ENCODE results near the gene EWSR1.

EWSR1 gene

DNA sequence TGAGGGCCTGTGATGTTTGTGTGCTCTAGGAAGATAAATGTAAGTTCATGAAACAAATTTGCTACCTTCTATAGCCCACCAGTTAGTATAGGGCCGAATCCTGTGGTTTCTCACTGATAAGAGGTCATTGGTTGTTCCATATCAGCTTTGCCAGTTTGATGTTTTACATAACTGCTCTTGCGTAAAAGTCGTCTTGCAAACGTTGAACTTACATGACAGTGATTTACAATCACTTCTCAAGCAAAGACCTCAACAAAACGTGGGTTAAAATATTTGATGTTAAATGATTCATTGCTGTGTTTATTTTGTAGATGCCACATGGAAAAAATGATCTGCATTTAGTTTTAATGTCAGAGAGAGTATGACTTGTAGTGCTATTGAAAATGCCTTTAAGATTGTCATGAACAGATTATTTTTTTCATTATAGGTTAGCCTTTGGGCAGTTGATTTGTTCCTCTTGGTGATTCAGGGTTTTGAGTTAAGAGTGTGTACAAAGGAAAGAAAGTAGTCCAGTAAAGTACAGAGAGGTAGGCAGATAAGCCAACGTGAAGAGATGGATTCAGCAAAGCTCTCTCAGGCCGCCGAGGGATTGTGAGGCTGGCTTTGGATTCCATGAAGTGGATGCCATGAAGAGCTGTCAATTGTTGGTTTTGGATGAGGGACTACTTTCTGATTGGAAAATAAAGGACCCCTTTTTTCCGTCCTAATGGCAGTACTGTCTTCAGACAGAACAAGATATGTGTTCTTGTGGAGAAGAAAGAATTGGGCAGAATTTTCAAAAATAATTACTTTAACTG lies 2.6 kb downstream of the EWSR1 start:
- DNase-seq = no peak

- no peak for DNase-seq
Measured at GRCh38 chr22:29272624-29273023, 4.6 kb downstream of the EWSR1 start.

- DNase-seq = no peak
Measured at GRCh38 chr22:29275167-29275566, 7.1 kb downstream of the EWSR1 start.

- DNase-seq = no peak
Measured at GRCh38 chr22:29275819-29276565, 7.9 kb downstream of the EWSR1 start.

- no peak for DNase-seq
Measured at GRCh38 chr22:29277927-29278326, 9.9 kb downstream of the EWSR1 start.

GRCh38 chr22:29284196-29284595 lies 16.1 kb downstream of the EWSR1 start:
- DNase-seq = no peak

- DNase-seq = no peak
Measured at GRCh38 chr22:29288837-29289236, 20.8 kb downstream of the EWSR1 start.

- DNase-seq = no peak
Measured at GRCh38 chr22:29290061-29290460, 22.0 kb downstream of the EWSR1 start.

DNA sequence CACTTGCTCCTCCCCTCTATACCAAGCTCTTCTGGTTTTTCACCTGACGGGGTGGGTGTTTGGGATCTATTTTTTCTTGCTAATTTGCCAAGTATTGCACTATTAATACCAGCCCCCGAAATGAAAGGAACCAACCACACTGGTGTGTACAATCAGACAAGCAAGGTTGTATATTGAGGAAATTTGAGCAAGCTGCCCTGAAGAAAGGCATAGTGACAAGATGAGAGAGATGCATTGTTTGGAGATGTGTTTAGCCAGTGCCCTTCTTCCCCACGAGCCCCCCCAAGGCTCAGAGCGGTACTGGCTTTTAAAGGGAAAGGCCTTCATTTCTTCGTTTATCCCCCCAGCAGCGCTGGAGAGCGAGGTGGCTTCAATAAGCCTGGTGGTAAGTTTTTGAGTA lies 23.1 kb downstream of the EWSR1 start:
- no peak for DNase-seq

- no peak for DNase-seq
Measured at GRCh38 chr22:29292379-29292778, 24.3 kb downstream of the EWSR1 start.

DNA sequence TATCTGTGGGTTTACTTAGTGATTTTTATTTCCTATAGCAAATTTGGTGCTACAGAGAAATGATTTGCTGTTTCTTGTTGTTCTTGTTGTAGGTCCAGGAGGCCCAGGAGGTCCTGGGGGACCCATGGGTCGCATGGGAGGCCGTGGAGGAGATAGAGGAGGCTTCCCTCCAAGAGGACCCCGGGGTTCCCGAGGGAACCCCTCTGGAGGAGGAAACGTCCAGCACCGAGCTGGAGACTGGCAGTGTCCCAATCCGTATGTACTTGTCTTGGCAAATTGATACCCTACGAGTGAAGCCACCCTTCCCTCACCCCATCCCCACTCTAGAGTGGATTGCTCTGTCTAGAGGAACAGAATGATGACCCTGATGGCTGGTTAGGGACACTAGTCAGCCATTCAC lies 30.6 kb downstream of the EWSR1 start:
- no peak for DNase-seq

DNA sequence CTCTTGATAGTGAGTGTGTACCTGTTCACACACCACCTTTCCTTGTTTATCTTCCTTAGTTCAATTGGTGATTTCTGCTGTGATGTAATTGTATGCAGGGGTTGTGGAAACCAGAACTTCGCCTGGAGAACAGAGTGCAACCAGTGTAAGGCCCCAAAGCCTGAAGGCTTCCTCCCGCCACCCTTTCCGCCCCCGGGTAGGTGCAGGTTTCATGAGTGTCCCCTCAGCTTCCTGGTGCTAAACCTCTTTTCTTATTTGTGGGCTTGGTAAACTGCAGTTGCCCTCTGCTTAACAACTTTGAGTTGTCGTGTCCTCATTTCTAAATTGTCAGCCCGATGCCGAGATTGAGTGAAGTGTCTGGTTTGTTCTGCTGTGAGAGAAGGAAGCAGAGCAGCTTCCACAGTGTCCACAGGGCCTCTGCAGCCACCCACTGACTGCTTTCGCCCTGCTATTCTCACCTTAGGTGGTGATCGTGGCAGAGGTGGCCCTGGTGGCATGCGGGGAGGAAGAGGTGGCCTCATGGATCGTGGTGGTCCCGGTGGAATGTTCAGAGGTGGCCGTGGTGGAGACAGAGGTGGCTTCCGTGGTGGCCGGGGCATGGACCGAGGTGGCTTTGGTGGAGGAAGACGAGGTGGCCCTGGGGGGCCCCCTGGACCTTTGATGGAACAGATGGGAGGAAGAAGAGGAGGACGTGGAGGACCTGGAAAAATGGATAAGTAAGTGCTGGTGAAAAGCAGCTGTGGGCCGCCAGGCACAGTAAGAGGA lies 31.2 kb downstream of the EWSR1 start:
- no peak for DNase-seq

DNA sequence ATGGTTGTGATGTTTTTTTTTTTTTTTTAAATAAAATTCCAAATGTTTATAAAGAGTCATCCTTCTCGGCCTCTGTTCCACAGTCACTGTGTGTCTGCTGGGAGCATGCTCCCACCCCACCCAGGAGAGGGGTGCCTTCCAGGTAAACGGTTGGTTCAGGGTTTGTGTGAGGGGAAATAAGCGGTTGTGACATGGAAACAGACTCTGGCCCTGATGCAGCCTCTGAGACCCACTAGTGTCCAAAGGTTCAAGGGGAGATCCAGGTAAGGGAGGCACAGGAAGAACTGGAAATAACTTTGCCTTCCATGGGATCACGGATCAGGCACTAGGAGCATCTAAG lies 32.4 kb downstream of the EWSR1 start:
- no peak for DNase-seq

GRCh38 chr22:29300807-29301601 lies 32.9 kb downstream of the EWSR1 start:
- no peak for DNase-seq

GRCh38 chr22:29301716-29302401 lies 33.8 kb downstream of the EWSR1 start:
- DNase-seq = no peak

GRCh38 chr22:29302402-29302680 lies 34.3 kb downstream of the EWSR1 start:
- no peak for DNase-seq

DNA sequence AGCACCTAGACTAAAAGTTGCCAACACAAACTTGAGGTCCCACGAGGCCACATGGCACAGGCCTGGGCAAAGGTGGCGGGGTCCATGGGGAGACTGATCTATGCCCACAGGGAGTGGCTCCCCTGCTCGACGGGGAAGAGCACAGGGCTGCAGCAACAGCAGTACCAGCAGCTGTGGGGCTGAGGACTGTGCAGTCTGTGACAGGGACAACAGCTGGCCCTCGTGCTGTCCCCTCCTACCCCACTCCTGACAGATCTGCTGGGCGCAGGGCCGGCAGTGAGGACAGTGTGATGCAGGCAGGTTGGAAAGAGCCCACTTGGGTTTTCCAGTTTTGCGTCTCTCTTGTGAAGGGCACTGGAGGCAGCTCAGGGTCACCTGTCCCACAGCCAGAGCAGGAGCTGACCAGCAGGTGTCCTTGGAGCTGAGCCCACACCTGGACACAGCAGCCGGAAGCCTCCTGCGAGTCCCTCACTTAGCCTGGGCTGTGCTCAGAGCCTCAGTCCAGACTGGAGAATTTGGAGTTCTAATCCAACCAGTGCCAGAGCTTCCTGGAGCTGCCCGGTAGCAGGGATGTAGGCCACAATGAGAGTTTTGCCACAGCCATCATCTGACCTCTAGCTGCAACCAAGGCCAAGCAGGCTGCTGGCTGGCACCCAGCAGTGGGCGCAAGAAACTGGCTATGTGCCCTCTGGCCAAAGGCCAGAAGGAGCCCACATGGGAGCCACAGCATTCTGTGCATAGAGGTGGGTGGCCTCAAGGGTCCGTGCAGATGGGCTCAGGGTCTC lies 34.8 kb downstream of the EWSR1 start:
- DNase-seq = no peak

GRCh38 chr22:29305836-29306174 lies 37.7 kb downstream of the EWSR1 start:
- no peak for DNase-seq

- DNase-seq = peak; percentile 44 to 65
Measured at GRCh38 chr22:29306175-29306834, 38.2 kb downstream of the EWSR1 start, which contains the start of gene GAS2L1. Gene GAS2L1 (plus strand): TSS chr22:29306650. CDS start chr22:29308106, 1,456 bp downstream.

GRCh38 chr22:29306835-29307595 lies 38.9 kb downstream of the EWSR1 start:
- DNase-seq = peak; percentile 44 to 62

Data from stimulated activated CD4-positive, alpha-beta T cell treated with anti-CD3 and anti-CD28 coated beads, Interleukin-2, amount 100 ng/mL, for 24 hours (primary cell).